ENCODE results near the gene KMT5B. TPM values are rescaled to one million over a fixed set of nuclear protein-coding genes. Genes with fewer than 3 reads are reported as not detected.
A peak's percentile ranks its signal among the peaks of the same experiment; 100 is the strongest.

KMT5B gene
- total RNA-seq (23.4 and 24.3 TPM in 2 replicates), polyA plus RNA-seq (9.3 and 13.0 TPM in 2 replicates), polyA minus RNA-seq (ENCODE audit: low replicate concordance) (4.2 and 4.6 TPM in 2 replicates)
- 14.8 and 19.5 TPM in 2 replicates for polyA plus RNA-seq (2012)

GRCh38 chr11:68213135-68213515, at the start of gene KMT5B:
Gene KMT5B, minus strand, starts transcription at chr11:68213296. Its CDS starts 23,220 bp downstream, at chr11:68190076.
- Histone ChIP-seq H4K20me1 (ENCODE audit: control insufficient read depth, extremely low read depth, insufficient read depth, low read length) (peaks cover 7% of the 10 kb centered on the region), H3K27me3 (ENCODE audit: control insufficient read depth, insufficient read depth, low read length) (peaks cover 11% of the 10 kb centered on the region), H3K36me3 (ENCODE audit: control insufficient read depth, insufficient read depth, low read length) (no peaks in the 10 kb centered on the region), H3K4me3 (replicated peaks in 1 of 4; ENCODE audit: control extremely low read depth in 1 of 4, insufficient read depth in 1 of 4, low read depth in 3 of 4, low read length in 4 of 4) (peak within 1 kb of the TSS; percentile 83 to 96 (median 92)), H3K27ac (ENCODE audit: insufficient read depth, low read length) (peak within 1 kb of the TSS; percentile 94), H3K79me2 (ENCODE audit: control insufficient read depth, insufficient read depth, low read length) (peaks cover 37% of the 10 kb centered on the region), H3K9ac (ENCODE audit: insufficient read depth, low read length) (peak within 1 kb of the TSS; percentile 92), H3K9me3 (ENCODE audit: control insufficient read depth, insufficient read depth, low read depth, low read length) (no peaks in the 10 kb centered on the region), H3K4me2 (ENCODE audit: extremely low read depth, insufficient read depth, low read length) (peak within 1 kb of the TSS; percentile 64), H3K4me1 (ENCODE audit: control insufficient read depth, extremely low read depth, insufficient read depth, low read length) (no peaks in the 10 kb centered on the region), H2AFZ (ENCODE audit: low read length) (peak within 1 kb of the TSS; percentile 62)
- DNase-seq (ENCODE audit: low read depth in 2 of 2), result peak in 1 of 2 donors; percentile 71
- TF ChIP-seq CTCF (conservative IDR thresholded peaks at IDR 0.05 in 1 of 2, IDR thresholded peaks at IDR 0.05 in 1 of 2; ENCODE audit: low read depth in 1 of 2, low read length in 2 of 2), result no peak
- TF ChIP-seq EZH2 (IDR thresholded peaks at IDR 0.05; ENCODE audit: low read length, missing control alignments), result no peak

- H3K4me2 ChIP-seq (ENCODE audit: extremely low read depth, insufficient read depth, low read length), result no peak overlapping the region
These were observed 49.4 kb upstream of the KMT5B start for GRCh38 chr11:68262544-68262827.

GRCh38 chr11:68261749-68262543, 48.9 kb upstream of the KMT5B start:
- TF ChIP-seq CTCF (conservative IDR thresholded peaks at IDR 0.05 in 1 of 2, IDR thresholded peaks at IDR 0.05 in 1 of 2; ENCODE audit: low read depth in 1 of 2, low read length in 2 of 2) (no peak), EZH2 (IDR thresholded peaks at IDR 0.05; ENCODE audit: low read length, missing control alignments) (no peak)
- Histone ChIP-seq H3K4me1 (ENCODE audit: control insufficient read depth, extremely low read depth, insufficient read depth, low read length) (peaks cover 6% of the 10 kb centered on the region), H3K9me3 (ENCODE audit: control insufficient read depth, insufficient read depth, low read depth, low read length) (no peaks in the 10 kb centered on the region), H3K27ac (ENCODE audit: insufficient read depth, low read length) (no peak overlapping the region), H4K20me1 (ENCODE audit: control insufficient read depth, extremely low read depth, insufficient read depth, low read length) (no peaks in the 10 kb centered on the region), H3K4me3 (replicated peaks in 1 of 4; ENCODE audit: control extremely low read depth in 1 of 4, insufficient read depth in 1 of 4, low read depth in 3 of 4, low read length in 4 of 4) (no peak overlapping the region), H3K9ac (ENCODE audit: insufficient read depth, low read length) (no peak overlapping the region), H3K36me3 (ENCODE audit: control insufficient read depth, insufficient read depth, low read length) (peaks cover 20% of the 10 kb centered on the region), H3K27me3 (ENCODE audit: control insufficient read depth, insufficient read depth, low read length) (no peaks in the 10 kb centered on the region), H2AFZ (ENCODE audit: low read length) (no peak overlapping the region), H3K79me2 (ENCODE audit: control insufficient read depth, insufficient read depth, low read length) (peaks cover 5% of the 10 kb centered on the region), H3K4me2 (ENCODE audit: extremely low read depth, insufficient read depth, low read length) (no peak overlapping the region)
- DNase-seq (ENCODE audit: low read depth in 2 of 2), result no peak

More at GRCh38 chr11:68262544-68262827, 49.4 kb upstream of the KMT5B start:
- no peak for DNase-seq (ENCODE audit: low read depth in 2 of 2)
- Histone ChIP-seq H3K4me3 (replicated peaks in 1 of 4; ENCODE audit: control extremely low read depth in 1 of 4, insufficient read depth in 1 of 4, low read depth in 3 of 4, low read length in 4 of 4) (no peak overlapping the region), H4K20me1 (ENCODE audit: control insufficient read depth, extremely low read depth, insufficient read depth, low read length) (no peaks in the 10 kb centered on the region), H3K9me3 (ENCODE audit: control insufficient read depth, insufficient read depth, low read depth, low read length) (no peaks in the 10 kb centered on the region), H3K4me1 (ENCODE audit: control insufficient read depth, extremely low read depth, insufficient read depth, low read length) (peaks cover 3% of the 10 kb centered on the region), H3K27me3 (ENCODE audit: control insufficient read depth, insufficient read depth, low read length) (no peaks in the 10 kb centered on the region), H3K9ac (ENCODE audit: insufficient read depth, low read length) (no peak overlapping the region), H3K27ac (ENCODE audit: insufficient read depth, low read length) (no peak overlapping the region), H2AFZ (ENCODE audit: low read length) (no peak overlapping the region), H3K79me2 (ENCODE audit: control insufficient read depth, insufficient read depth, low read length) (peaks cover 10% of the 10 kb centered on the region), H3K36me3 (ENCODE audit: control insufficient read depth, insufficient read depth, low read length) (peaks cover 26% of the 10 kb centered on the region)
- no peak for TF ChIP-seq CTCF (conservative IDR thresholded peaks at IDR 0.05 in 1 of 2, IDR thresholded peaks at IDR 0.05 in 1 of 2; ENCODE audit: low read depth in 1 of 2, low read length in 2 of 2)
- TF ChIP-seq EZH2 (IDR thresholded peaks at IDR 0.05; ENCODE audit: low read length, missing control alignments), result no peak

Measured in fibroblast of lung (primary cell).